GM12878 (cell line): ENCODE data around the gene CPSF4. TPM values are rescaled to one million over a fixed set of nuclear protein-coding genes. Genes with fewer than 3 reads are reported as not detected.

Experiments
- ATAC-seq: fragments of 200-7000 bp; cut with Tn5 transposase; 3 replicates; pipeline ENCODE4 v1.9.1; 2020; ENCODE audit warnings: mild to moderate bottlenecking, moderate library complexity
- BruUV-seq: library from RNA; stranded (reverse); fragments of 400-500 nt; replicated peaks from 2 replicates; lab custom pipeline; 2021; lab: Mats Ljungman, UMichigan
- CTCF ChIA-PET: fragments of 300-600 bp; sonication (Branson Sonifier 250); formaldehyde crosslinking; extraction: SDS; loops from one replicate; lab custom pipeline; 2021; ENCODE audit warnings: inconsistent platforms; lab: Yijun Ruan, JAX
- POLR2A ChIA-PET: fragments of 350-600 bp; formaldehyde crosslinking; extraction: SDS; loops from one replicate; lab custom pipeline; 2021; ENCODE audit warnings: inconsistent platforms; lab: Charles Lee
- RAD21 ChIA-PET: fragments of 300-600 bp; sonication (Branson Sonifier 250); formaldehyde crosslinking; loops from one replicate; lab custom pipeline; 2023; ENCODE audit warnings: antibody characterized with exemption; ENCODE audit not compliant: unreplicated experiment; lab: Charles Lee
- SMC1A ChIA-PET: fragments of 300-600 bp; sonication (Branson Sonifier 250); formaldehyde crosslinking; loops from one replicate; lab custom pipeline; 2023; ENCODE audit not compliant: unreplicated experiment, uncharacterized antibody; lab: Charles Lee
- DNase-seq: peaks from one replicate; pipeline ENCODE4 v3.0.0-alpha.2; 2011; ENCODE audit warnings: low read depth, low spot score
- FAIRE-seq: peaks from 3 replicates; lab custom pipeline; 2011; peaks lifted over from hg19 to GRCh38; lab: Jason Lieb, UNC
- H2AFZ ChIP-seq: 2 replicates; pipeline ENCODE4 v1.6.0; 2011; ENCODE audit warnings: low read depth, low read length, control low read depth; ENCODE audit not compliant: control insufficient read depth
- H3K27ac ChIP-seq: 2 replicates; pipeline ENCODE4 v1.5.1; 2011; ENCODE audit warnings: control low read depth; ENCODE audit not compliant: control insufficient read depth, insufficient read depth
- H3K27me3 ChIP-seq, 2 experiments: replicated peaks in 1 of 2; 2 replicates each; pipeline versions ENCODE4 v1.6.0 to v1.6.1; 2011; ENCODE audit warnings: low read length in 1 of 2; ENCODE audit not compliant: control insufficient read depth in 2 of 2, insufficient read depth in 2 of 2
- H3K36me3 ChIP-seq, 2 experiments: 2 replicates each; pipeline ENCODE4 v1.5.1; 2011; ENCODE audit warnings: low read length in 1 of 2; ENCODE audit not compliant: control insufficient read depth in 2 of 2, insufficient read depth in 2 of 2
- H3K4me1 ChIP-seq: 2 replicates; pipeline ENCODE4 v1.6.1; 2011; ENCODE audit warnings: mild to moderate bottlenecking, low read length, moderate library complexity, mixed read lengths; ENCODE audit not compliant: control insufficient read depth, insufficient read depth
- H3K4me2 ChIP-seq: 2 replicates; pipeline ENCODE4 v1.6.0; 2011; ENCODE audit warnings: control low read depth; ENCODE audit not compliant: control insufficient read depth, insufficient read depth
- H3K4me3 ChIP-seq: fragments of 200-600 bp; sonication (generic); 2 replicates; pipeline ENCODE4 v1.5.1; 2016
- H3K79me2 ChIP-seq: 2 replicates; pipeline ENCODE4 v1.6.0; 2011; ENCODE audit warnings: low read length; ENCODE audit not compliant: control insufficient read depth, insufficient read depth
- H3K9ac ChIP-seq: 2 replicates; pipeline ENCODE4 v1.8.0; 2011; ENCODE audit warnings: low read length, control low read depth, mixed read lengths; ENCODE audit not compliant: control insufficient read depth, insufficient read depth
- H3K9me3 ChIP-seq: replicated peaks from 3 replicates; pipeline ENCODE4 v1.5.1; 2011; ENCODE audit warnings: mild to moderate bottlenecking, low read length; ENCODE audit not compliant: control insufficient read depth, insufficient read depth
- H4K20me1 ChIP-seq: 2 replicates; pipeline ENCODE4 v1.6.0; 2011; ENCODE audit not compliant: control insufficient read depth, insufficient read depth
- IRF3 ChIP-seq: fragments of 450-650 bp; IDR thresholded peaks from 2 replicates; pipeline ENCODE4 v1.6.1; 2014; ENCODE audit warnings: mild to moderate bottlenecking
- POLR2A ChIP-seq: IDR thresholded peaks from 2 replicates; pipeline ENCODE4 v1.6.1; 2011; ENCODE audit warnings: low read depth, mild to moderate bottlenecking, low read length
- WGBS: methylation state at CpG from one replicate; pipeline ENCODE4 v1.1.6; 2016; ENCODE audit warnings: low lambda C conversion rate; ENCODE audit not compliant: insufficient replicate concordance, insufficient coverage; ENCODE audit errors: missing lambda C conversion rate; 5-methylcytosine and 5-hydroxymethylcytosine counted together
- in situ Hi-C: fragments of 300-500 bp; cut with MboI; formaldehyde crosslinking; loops from 9 replicates; pipeline ENCODE4 v1.14.3; 2018; ENCODE audit warnings: mixed read lengths
- intact Hi-C: fragments of 100-400 bp; cut with micrococcal nuclease; formaldehyde crosslinking; loops from one replicate; pipeline ENCODE4 v1.14.2; 2022; ENCODE audit not compliant: unreplicated experiment
- polyA plus RNA-seq, 11 experiments: library from polyadenylated mRNA; depleted of rRNA in 4 of 11; unstranded in 6 of 11; stranded (reverse) in 5 of 11; fragments of >200 nt; fragmentation: Nextera tagmentation in 4 of 11; fragmentation: Illumina TruSeq in 1 of 11; extraction: Ambion mirVana in 4 of 11; extraction: Trizol in 1 of 11; gene quantifications; 1 replicate in 1 of 11; 2 replicates in 10 of 11; pipeline versions ENCODE4 v1.2.1 to v1.2.3, GENCODE V29; 2011 to 2016; ENCODE audit warnings: inconsistent platforms in 2 of 11, missing spikeins in 2 of 11, low read depth in 1 of 11
- total RNA-seq, 4 experiments: library from RNA; depleted of rRNA in 3 of 4; stranded (reverse); fragments of >200 nt in 3 of 4; fragmentation: Illumina TruSeq in 1 of 4; extraction: Trizol in 1 of 4; gene quantifications; 2 replicates each; pipeline versions ENCODE4 v1.2.1 to v1.2.3, GENCODE V29; 2013 to 2021
- TF ChIP-seq, protein P1 (sequence below): fragments of 450-650 bp; formaldehyde crosslinking; IDR thresholded peaks from 2 replicates; pipeline ENCODE4 v1.5.0; 2022; ENCODE audit warnings: mild to moderate bottlenecking, missing genetic modification characterization

Gene CPSF4
- total and polyA plus RNA-seq, 10 of the 15 experiments (the other 5 are each of a cell fraction or from before 2014, with no cell fraction given): 13.6 to 70.1 (median 45.0) TPM

GRCh38 chr7:99418260-99418659 is 20.5 kb upstream of the CPSF4 start:
- Histone ChIP-seq H3K9ac (no peak overlapping the region), H3K36me3 (peaks cover 23 to 24% of the 10 kb centered on the region in 2 experiments), H3K27ac (no peak overlapping the region), H3K4me3 (no peak overlapping the region), H3K9me3 (no peaks in the 10 kb centered on the region), H3K4me2 (no peak overlapping the region), H4K20me1 (no peaks in the 10 kb centered on the region), H3K4me1 (no peaks in the 10 kb centered on the region), H2AFZ (no peak overlapping the region), H3K79me2 (no peaks in the 10 kb centered on the region), H3K27me3 (no peaks in the 10 kb centered on the region)
- in situ Hi-C loops (no loop called here), intact Hi-C loops (no loop called here)
- no peak for DNase-seq
- WGBS: 97% methylated on average over 9 of the region's 9 CpGs
- no TSS peak for BruUV-seq
- no peak; the same call in 2 of the 3 replicates for ATAC-seq
- POLR2A ChIA-PET: no interaction called here
- RAD21 ChIA-PET: no interaction called here
- FAIRE-seq: no peak
- peak; percentile 56 for TF ChIP-seq POLR2A
- TF ChIP-seq IRF3: no peak
- TF ChIP-seq, protein P1, sequence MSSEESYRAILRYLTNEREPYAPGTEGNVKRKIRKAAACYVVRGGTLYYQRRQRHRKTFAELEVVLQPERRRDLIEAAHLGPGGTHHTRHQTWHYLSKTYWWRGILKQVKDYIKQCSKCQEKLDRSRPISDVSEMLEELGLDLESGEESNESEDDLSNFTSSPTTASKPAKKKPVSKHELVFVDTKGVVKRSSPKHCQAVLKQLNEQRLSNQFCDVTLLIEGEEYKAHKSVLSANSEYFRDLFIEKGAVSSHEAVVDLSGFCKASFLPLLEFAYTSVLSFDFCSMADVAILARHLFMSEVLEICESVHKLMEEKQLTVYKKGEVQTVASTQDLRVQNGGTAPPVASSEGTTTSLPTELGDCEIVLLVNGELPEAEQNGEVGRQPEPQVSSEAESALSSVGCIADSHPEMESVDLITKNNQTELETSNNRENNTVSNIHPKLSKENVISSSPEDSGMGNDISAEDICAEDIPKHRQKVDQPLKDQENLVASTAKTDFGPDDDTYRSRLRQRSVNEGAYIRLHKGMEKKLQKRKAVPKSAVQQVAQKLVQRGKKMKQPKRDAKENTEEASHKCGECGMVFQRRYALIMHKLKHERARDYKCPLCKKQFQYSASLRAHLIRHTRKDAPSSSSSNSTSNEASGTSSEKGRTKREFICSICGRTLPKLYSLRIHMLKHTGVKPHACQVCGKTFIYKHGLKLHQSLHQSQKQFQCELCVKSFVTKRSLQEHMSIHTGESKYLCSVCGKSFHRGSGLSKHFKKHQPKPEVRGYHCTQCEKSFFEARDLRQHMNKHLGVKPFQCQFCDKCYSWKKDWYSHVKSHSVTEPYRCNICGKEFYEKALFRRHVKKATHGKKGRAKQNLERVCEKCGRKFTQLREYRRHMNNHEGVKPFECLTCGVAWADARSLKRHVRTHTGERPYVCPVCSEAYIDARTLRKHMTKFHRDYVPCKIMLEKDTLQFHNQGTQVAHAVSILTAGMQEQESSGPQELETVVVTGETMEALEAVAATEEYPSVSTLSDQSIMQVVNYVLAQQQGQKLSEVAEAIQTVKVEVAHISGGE: no peak
- CTCF ChIA-PET: no interaction called here
- SMC1A ChIA-PET: no interaction called here
